ENCODE results near the gene CLDN5.

DNA sequence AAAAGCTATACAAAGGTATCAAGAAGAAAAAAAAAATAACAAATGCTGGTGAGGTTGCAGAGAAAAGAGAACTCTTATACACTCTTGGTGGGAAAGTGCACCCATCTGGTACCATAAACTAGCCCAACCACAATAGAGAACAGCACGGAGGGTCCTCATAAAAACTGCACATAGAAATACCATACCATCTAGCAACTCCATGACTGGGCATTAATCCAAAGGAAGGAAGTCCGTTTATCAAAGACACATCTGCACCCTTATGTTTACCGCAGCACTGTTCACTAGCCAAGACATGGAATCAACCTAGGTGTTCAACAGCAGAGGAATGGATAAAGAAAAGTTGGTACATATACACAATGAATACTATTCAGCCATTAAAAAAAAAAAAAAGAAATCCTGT lies 10.8 kb upstream of the CLDN5 start:
- no peak for TF ChIP-seq EZH2 (IDR thresholded peaks at IDR 0.05)
- TF ChIP-seq POLR2AphosphoS5 (IDR thresholded peaks at IDR 0.05; ENCODE audit: borderline replicate concordance, low read depth, low read length) = no peak
- no peak for TF ChIP-seq FOXP2 (optimal IDR thresholded peaks at IDR 0.05; ENCODE audit: control extremely low read depth, extremely low read length, insufficient read depth)
